Fibroblast of skin of right quadriceps (primary cell): ENCODE results near the gene FOXJ3.

Experiments
- DNase-seq: peaks from one replicate; pipeline ENCODE4 v3.0.0-alpha.2; 2013

The FOXJ3 gene

DNA sequence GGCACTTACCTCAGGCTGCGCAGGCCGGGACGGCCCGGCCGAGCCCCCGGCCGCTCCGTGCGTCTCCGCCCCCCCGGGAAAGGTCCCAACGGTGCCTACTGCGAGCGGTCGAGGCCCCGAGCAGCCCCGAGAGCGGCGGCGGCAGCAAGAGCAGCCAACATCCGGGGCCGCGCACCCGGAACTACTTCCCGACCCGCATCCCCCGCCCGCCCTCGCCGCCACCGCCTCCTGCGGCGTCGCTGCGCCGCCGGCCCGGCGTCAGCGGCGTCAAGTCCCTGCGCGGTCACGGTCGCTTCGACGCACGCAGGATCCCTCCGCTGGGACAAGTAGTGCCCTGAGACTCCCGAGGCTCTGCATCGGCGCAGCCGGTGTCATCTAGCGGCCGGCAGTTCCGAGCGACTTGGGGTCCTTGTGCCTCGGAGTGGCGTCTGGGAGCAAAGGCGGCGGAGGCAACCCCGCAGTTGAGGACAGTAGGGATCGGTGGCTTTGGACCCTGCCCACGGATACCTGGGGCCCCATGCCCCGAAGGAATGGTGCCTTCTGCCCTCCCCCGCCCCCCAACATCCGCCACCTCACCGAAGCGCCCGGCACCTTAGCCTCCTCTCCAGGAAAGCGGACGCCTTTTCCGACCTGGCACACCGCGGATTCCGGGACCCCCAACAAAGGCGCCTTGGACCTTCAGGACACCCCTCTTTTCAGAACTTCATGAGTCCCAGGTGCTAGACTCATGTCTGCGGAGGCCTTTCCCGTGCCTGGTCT is at the start of gene FOXJ3:
Gene FOXJ3, minus strand, starts transcription at position 186 of the 759 bp plus-strand sequence. CDS start 24,142 bp downstream, outside the sequence.
- DNase-seq: peak; percentile 98

DNA sequence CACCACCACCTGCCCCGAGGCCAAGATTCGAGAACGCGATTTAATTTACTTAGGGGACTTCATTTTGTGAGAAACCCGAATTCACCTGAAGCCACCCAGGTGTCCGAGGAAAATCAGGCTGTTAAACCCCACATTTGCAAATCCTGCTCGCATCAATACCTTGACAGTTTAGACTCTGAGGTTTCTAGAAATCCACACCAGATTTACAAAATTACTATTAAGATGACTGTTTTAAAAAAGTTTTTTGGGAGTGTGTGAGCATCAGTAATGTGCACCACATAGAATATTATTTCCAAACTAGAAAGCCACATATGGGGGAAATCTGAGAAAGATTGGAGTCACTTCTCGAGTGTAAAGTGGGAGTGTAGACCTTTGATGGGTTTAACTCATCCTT is 46.2 kb upstream of the FOXJ3 start:
- DNase-seq: no peak

DNA sequence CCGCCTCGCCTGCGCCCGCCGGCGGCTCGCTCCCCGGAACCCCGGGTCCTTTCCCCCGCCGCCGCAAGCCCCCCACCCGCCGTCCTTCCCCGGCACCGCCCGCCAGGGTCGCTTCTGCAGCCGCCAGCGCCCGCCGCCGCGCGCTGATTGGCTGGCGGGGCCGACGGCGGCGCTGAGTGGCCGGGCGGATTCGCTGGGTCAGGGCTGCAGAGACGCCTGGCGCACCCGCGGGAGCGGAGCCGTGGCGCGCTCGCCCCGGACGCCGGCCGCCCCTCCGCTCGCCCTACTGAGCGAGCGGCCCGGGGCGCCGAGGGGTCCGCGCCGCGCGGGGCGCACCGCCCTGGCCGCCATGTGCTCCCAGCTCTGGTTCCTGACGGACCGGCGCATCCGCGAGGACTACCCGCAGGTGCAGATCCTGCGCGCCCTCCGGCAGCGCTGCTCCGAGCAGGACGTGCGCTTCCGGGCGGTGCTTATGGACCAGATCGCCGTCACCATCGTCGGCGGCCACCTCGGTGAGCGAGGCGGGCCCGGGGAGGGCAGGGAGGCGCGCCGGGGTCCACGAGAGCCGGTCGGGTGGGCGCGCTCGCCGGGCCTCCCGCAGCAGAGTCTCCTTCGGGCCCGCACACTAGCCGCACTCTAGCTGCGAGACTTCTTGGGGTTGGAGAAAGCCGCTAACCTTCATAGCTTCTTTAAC is 45.7 kb upstream of the FOXJ3 start, which contains the start of gene RIMKLA:
Gene RIMKLA, plus strand, starts transcription at position 207 of the 694 bp plus-strand sequence. Its CDS starts 143 bp downstream, at position 350.
- DNase-seq: peak; percentile 11

DNA sequence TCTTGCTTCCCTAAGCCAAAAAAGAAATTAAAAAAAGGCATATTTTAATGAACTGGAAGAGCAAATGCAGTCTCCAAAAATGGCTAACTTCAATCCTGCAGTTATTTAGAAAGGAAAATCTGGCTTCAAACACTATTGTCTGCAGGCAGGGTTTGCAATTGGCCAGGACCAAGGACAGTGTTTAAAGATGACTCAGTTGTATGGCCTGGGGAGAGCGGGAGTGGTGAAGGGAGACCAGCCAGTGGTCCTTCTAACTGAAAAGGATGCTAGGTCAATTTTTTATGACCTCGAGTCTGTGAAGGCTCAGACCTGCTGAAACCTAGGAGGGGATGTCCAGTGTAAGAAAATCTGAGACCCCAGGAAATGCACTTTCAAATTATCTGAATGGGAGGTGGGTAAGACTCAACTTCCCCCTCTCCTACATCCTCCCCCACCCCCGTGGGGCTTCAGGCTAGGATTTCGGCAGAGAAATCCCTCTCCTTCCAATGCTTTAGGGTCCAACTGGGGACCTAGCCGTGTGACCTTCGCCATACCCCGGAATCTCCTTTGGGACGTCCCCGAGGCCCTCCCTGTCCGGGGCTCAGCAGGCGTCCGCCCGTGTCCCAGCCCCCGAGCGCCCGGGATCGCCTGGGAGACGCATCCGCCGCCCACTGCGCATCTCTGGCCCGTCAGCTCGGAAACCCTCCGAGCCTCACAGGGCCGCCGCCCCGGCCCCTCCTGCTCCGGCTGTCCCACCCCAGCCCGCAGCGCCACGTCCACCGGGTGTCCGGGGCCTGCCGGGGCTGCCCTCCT is 45.0 kb upstream of the FOXJ3 start:
- peak; percentile 6 for DNase-seq

DNA sequence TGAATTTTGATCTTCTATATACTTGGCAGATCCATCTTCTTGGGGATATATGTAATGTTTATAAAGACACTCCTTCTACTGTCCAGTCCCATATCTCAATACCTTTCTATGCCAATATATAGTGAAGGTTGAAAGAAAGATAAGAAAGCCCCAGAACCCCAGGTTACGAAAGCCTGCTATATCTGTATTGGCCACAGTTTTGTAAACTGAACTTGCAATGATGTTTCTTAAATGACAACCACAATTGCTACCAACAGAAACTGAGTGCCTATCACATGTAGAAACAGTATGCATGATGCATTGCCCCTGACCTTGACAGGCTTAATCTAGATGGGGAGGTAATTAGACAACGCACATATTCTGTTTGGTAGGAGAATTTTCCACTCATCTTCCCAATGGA is 37.8 kb upstream of the FOXJ3 start:
- no peak for DNase-seq

DNA sequence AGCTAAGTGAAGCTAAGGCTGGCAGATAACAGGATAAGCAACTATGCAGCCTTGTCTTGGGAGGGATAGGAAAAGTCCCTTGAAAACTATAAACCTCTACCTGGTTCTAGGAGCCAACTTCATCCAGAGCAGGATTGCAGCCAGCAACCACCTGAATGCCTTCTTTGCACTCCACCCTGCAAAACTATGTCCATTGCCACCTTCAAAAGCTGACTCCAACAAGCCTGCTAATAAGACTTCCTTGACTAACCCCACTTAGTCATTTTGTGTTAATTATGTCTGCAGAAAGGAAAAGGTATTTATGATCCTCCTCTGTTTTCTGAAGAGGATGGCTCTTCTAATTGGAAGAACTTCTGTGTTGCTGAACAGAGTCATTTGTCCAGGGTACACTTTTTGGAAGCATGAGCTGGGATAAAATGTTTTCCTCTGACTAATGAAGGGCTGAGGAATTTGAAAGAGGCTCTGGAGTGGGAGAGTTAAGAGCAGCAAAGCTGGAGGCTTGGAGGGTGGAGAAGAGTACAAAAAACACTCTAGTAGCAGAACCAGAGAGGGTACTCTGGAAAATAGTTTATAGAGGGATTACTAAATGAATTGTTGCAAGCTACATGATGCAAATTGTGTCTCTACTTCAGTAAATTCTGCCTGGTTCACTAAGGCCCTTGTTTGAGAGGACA is 36.0 kb upstream of the FOXJ3 start:
- no peak for DNase-seq

DNA sequence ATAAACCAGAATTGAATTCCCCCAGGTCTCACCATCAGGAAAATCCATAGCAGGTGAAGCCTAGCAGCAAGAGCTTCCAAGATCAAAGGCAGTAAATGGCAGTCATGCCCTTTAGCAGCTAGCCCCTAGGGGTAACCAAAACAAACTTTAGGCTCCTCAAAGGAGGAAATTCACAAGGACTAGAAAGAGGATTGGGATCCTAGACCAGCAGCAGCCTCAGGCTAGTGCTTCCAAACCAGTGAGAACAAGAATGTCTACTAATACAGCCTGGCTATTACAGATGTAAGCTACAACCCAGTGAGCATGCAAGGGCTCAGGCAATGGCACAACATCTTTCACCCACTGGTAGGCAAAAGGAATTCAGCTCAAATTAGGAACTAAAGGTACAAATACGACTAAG is 34.4 kb upstream of the FOXJ3 start:
- no peak for DNase-seq

DNA sequence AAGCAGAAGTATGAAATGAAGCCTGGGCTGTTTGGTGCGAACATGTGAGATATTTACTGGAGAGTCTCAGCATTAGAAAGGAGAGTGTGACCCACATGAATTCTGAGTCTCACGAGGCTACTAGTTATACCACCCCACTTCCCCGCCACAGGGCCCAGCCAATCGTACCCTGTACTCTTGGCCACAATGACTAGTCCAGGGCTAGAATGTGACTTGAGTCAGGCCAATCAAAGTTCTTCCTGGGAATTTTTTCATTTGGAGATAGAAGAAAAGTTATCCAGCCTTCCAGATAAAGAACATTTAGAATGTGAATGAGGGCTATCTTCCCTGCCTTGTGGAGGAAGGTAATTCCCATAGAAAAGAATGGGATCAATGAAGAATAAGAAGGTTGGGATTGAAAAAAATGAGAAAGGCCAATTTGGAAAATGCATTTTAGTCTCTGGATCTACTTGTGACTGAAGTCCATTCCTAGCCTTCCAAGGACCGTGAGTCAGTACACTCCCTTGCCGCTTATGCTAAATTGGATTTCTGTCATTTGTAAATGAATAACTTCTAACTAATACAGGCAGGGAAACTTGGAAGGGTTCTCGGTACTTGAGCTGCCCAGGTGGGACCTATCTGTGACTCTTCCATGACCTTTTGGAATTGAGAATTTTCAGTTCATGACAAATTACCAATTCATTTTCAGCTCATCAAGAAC is 33.2 kb upstream of the FOXJ3 start:
- DNase-seq: no peak

DNA sequence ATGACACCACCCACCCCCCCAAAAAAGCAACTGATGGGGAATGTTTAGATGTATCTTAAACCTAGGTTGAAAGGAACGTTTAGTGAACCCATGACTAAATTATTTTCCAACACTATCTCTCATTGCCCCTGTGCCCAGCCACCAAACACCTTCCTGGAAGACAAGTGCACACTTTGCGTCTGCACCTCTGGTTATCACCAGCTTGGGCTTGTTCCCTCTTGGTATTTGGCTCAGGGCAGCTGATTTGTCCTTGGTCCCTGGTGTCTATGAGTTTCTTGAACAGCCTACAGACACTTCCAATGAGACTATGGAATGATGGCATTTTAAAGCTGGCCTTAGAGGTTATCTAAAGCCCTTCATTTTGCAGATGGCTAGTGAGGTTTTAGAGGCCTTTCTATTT is 30.1 kb upstream of the FOXJ3 start:
- no peak for DNase-seq

DNA sequence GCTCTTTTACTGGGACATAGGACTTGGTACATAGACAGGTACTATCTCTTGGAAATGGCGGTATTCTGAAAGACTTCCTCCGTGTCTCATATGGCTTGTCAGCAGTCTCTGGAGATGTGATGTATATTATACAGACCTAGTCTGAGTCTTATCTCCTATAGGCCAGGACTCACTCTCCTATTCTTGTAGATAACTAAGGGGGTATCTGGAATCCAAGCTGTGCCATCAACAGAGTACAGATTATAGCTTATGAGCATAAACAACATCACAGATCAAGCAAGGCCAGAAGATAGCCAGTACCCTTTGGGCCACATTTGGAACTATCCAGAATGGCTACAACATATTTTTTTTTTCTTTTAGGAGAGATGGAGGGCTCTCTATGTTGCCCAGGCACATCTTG is 29.5 kb upstream of the FOXJ3 start:
- DNase-seq: no peak

DNA sequence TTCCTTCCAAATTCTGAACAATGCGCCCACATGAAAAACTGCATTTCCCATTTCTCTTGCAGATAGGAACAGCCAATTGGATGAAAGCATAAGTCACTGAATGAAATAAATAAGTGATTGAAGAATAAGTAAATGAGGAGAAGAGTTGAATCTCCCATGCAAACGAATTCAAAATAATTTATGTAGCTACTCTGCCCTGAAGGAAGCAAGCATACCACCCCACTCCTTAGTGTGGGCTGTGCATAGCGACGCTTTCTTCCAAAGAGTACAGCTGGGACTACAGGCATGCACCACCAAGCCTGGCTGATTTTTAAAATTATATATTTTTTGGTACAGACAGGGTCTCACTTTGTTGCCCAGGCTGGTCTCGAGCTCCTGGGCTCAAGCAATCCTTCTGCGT is 29.1 kb upstream of the FOXJ3 start:
- no peak for DNase-seq

DNA sequence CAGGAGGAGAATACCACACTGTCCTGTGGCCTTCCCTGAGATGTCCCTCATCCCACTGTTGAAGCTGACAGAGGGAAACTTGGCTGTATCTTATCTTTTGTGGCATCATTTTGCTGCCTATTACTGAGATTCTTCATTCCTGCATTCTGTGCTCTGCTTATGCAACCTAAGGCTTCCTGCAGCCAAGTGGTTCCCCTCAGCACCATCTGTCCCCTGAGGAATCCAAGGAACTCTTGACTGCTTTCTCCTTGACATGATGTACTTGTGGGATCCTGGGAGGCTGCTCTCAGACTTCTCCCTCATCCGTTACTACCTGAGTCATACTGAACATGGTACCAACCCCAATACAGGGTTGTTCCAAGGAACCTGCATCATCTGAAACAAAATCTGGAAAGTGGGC is 24.4 kb upstream of the FOXJ3 start:
- DNase-seq: no peak

DNA sequence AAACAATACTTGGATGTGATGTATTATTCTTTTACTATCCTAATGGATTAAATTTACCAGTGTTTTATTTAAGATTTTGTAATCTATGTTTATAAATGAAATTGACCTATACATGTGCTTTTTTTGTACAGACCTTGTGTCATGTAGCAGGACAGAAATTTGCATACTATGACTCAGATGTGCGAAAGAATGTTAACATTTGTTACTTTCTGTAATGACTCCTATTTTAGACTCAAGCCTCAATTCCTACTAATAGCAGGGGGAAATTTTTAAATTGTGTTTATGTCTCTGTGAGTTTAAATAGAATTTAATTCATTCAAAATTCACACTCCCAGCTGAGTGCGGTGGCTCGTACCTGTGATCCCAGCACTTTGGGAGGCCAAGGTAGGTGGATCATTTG is 23.8 kb upstream of the FOXJ3 start:
- DNase-seq: no peak

DNA sequence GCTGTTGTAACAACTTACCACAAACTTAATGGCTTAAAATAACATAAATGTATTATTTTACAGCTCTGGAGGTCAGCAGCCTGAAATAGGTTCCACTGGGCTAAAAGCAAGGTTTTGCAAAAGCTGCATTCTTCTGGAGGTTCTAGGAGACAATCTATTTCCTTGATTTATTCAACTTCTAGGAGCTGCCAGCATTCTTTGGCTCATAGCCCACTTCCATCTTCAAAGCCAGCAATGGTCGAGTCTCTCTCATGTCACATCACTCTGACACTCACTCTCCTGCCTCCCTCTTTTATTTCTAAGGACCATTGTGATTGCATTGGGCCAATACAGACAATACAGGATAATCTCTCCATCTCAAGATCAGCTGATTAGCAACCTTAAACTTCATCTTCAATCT is 15.1 kb upstream of the FOXJ3 start:
- DNase-seq: peak; percentile 3

DNA sequence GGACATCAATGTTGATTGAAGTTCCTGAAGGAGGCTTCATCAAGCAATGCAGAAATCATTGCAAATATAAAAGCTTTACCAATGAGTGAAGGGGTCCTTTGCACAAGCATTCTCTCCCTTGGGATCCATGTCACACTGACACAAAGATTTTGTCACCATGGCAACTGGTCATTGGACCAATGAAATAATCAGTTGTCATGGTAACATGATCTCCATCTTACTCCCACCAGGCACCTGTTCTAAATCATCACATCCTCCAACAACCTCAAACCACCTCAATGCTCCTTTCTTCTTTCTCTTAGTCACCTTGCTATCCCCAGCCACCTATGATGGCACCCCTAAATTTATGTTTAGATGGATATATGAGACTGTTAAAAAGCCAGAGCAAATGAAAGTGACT is 13.5 kb upstream of the FOXJ3 start:
- DNase-seq: no peak

DNA sequence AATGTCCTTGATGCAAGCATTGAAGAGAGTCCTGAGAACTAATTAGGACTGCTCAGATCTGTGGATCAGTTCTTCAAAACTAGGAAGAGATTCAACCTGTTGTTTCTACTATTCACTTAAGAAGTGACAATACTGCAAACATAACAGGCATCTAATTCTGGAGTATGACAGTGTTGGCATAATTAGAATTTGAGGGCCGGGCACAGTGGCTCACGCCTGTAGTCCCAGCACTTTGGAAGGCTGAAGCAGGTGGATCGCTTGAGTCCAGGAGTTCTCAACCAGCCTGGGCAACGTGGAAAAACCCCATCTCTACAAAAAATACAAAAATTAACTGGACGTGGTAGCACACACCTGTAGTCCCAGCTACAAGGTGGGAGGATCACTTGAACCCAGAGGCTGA is 8.0 kb upstream of the FOXJ3 start:
- no peak for DNase-seq

DNA sequence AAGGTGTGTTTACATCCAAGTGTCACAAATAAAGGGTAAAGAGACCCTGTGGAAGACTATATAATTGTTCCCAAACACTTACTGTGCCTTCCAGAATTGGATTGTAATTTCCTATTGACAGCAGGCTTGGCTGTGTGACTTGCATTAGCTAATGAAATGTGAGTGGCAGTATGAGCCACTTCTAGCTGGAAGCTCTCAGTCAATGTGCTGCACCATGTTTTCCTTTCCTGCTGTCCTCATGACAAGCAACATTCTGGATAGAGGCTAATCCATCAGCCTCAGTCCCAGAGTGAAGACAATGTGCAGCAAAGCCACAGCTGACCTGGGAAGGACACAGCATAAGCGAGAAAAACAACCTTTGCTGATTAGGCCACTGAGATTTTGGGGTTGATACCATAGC is 5.9 kb upstream of the FOXJ3 start:
- no peak for DNase-seq

DNA sequence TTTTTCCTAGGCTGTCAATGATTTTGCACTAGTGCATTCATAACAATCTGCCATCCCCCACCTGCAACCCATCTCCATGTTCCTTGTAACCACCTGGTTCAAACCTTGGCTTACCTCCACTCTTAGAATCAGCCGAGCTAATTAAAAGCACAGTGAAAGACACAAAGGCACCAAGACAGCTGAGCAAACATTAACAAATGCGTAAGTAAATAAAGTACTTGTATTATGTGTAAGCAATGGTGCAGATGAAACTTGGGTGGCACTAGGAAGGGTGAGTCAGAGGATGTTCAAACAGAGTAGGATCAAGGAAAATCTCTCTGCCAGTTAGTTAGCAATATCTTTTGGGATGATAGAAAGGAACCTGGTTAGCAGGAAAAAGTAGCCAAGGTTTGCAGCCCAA is 5.1 kb upstream of the FOXJ3 start:
- no peak for DNase-seq

DNA sequence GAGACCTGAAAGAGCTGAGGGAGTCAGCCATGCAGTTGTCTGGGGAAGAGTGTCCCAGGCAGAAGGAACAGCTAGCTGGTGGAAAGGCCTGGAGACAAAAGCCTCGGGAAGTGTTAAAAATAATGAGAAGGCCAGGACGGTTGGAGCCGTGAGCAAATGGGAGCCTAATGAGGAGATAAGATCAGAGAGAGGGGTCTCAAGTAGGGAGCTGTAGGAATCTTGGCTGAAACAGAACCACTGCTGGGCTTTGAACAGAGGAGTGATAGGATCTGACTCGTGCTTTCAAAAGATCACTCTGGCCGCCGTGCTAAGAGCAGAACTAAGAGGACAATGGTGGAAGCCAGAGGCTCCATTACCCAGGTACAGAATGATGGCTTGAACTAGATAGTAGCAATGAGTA is 1.9 kb upstream of the FOXJ3 start:
- DNase-seq: no peak

DNA sequence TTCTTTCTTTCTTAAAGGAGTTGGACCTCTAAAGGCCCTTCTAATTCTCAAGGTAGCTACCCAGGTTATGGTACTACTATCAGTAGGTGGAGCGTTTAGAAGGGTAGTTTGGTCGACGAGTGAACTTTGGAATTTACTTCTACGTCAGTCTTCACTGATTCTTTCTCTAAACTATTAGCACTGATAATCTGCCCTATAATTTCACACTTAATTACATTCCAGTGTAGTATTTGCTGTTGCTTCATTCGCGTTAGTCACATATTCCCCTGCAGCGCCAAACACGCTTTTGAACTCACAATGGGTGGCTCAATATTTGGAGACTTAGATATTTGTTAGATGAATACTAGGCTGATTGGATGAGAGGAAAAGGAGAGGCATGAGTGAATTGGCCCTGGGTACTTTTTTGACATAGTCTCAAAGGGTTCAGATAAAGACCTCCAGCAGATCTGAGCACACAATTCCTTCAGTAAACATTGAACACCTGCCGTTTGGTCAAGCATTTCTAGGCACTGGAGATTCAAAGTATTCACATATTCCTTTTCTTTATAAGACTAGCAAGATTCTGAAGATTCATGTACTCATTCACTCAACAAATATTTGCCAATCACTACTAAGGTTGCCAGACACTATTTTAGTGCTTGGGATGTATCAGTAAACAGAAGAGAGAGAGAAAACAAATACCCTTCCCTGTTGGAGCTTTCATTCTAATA is 929 bp upstream of the FOXJ3 start:
- DNase-seq: peak; percentile 64

DNA sequence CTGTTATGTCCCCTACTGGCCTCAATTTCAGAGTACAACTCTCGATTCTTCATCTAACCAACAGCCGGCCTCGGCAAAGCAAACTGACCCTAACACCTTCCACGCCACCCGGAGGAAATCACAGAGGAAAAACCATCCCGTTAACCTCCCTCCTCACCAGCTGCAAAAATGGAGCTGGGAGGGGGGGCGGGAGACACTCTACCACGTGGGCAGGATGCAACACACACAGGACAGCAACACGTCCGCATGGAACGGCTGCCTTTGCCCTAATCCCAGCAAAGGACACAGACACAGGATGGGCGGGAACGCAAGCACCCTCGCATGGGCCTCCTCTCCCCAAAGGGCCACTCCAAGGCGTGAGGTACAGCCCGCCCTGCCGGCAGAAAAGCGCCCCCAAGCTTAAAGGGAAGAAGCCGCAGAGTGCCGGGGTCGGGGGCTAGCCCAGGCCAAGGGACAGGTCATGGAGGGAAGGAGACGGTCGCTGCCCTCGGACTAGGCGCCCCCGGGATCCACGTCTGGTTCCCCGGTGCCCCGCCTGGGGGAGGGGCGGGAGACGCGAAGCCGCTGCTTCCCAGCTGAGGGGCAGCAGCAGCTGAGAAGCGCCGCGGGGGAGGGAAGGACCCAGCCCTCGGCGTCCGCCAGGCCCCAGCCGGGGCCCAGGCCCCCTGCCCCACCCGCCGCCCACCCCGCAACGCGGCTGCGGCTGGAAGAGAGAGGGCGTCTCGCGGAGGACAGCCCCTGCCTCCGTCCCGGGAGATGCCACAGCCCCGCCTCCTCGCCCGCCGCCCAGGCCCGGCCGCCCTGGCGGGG is 590 bp downstream of the FOXJ3 start:
- DNase-seq: peak; percentile 57
